ELF-1 (cell line): Measurements from ENCODE around the gene RLIM.
"Not testable (repeated sequence)": the region's sequence is repeated elsewhere in the genome, so short reads cannot be mapped to it uniquely, and the experiment has no call there.

ENCODE experiments used
- DNase-seq: peaks from one replicate; pipeline ENCODE4 v3.0.0-alpha.2; 2016; ENCODE audit warnings: low read depth, low spot score

Gene RLIM

GRCh38 chrX:74614093-74614909 lies at the start of gene RLIM:
TSS of gene RLIM (minus strand) at chrX:74614624. CDS start at chrX:74595977, 18,647 bp downstream.
- peak; percentile 99 for DNase-seq

- peak; percentile 12 for DNase-seq
Measured at GRCh38 chrX:74656079-74656745, 41.8 kb upstream of the RLIM start.

- not testable (repeated sequence) for DNase-seq
Measured at GRCh38 chrX:74654953-74655352, 40.5 kb upstream of the RLIM start.

- no peak for DNase-seq
Measured at GRCh38 chrX:74636749-74637314, 22.4 kb upstream of the RLIM start.

GRCh38 chrX:74613370-74614092 lies 893 bp downstream of the RLIM start:
- peak; percentile 71 for DNase-seq

- peak; percentile 16 for DNase-seq
Measured at GRCh38 chrX:74606799-74607198, 7.6 kb downstream of the RLIM start.

GRCh38 chrX:74606342-74606741 lies 8.1 kb downstream of the RLIM start:
- no peak for DNase-seq

GRCh38 chrX:74603040-74603439 lies 11.4 kb downstream of the RLIM start:
- no peak for DNase-seq

GRCh38 chrX:74602142-74602541 lies 12.3 kb downstream of the RLIM start:
- no peak for DNase-seq

- no peak for DNase-seq
Measured at GRCh38 chrX:74593593-74593992, 20.8 kb downstream of the RLIM start.

- DNase-seq: no peak
Measured at GRCh38 chrX:74585766-74586165, 28.7 kb downstream of the RLIM start.

- no peak for DNase-seq
Measured at GRCh38 chrX:74579597-74580198, 34.7 kb downstream of the RLIM start.

GRCh38 chrX:74578137-74578536 lies 36.3 kb downstream of the RLIM start:
- DNase-seq: no peak

GRCh38 chrX:74557378-74557777 lies 57.0 kb downstream of the RLIM start:
- DNase-seq: no peak

- no peak for DNase-seq
Measured at GRCh38 chrX:74551934-74552333, 62.5 kb downstream of the RLIM start.

- peak; percentile 98 for DNase-seq
Measured at GRCh38 chrX:74550295-74550802, 64.1 kb downstream of the RLIM start.

GRCh38 chrX:74546984-74547383 lies 67.4 kb downstream of the RLIM start:
- DNase-seq: peak; percentile 14

GRCh38 chrX:74545880-74546523 lies 68.4 kb downstream of the RLIM start:
- no peak for DNase-seq

GRCh38 chrX:74540635-74541249 lies 73.7 kb downstream of the RLIM start:
- DNase-seq: no peak

- peak; percentile 90 for DNase-seq
Measured at GRCh38 chrX:74536832-74537371, 77.5 kb downstream of the RLIM start.
